HEK293T (cell line): ENCODE measurements around the gene SLN.

Experiments
- CTCF ChIA-PET: fragments of 350-600 bp; formaldehyde crosslinking; extraction: SDS; loops from one replicate; lab custom pipeline; 2021; ENCODE audit warnings: antibody characterized with exemption, inconsistent platforms; lab: Yijun Ruan, JAX
- POLR2A ChIA-PET: fragments of 350-600 bp; formaldehyde crosslinking; extraction: SDS; loops from one replicate; lab custom pipeline; 2020; ENCODE audit warnings: antibody characterized with exemption, inconsistent platforms; lab: Yijun Ruan, JAX
- DNase-seq: peaks from one replicate; pipeline ENCODE4 v3.0.0; 2012; ENCODE audit warnings: mixed read lengths; ENCODE audit errors: extremely low spot score
- ARNT ChIP-seq: fragments of 450-650 bp; IDR thresholded peaks from 2 replicates; pipeline ENCODE4 v1.6.1; 2017; ENCODE audit warnings: mild to moderate bottlenecking
- BHLHE40 ChIP-seq: fragments of 450-650 bp; IDR thresholded peaks from 2 replicates; pipeline ENCODE4 v1.6.1; 2016; ENCODE audit warnings: mild to moderate bottlenecking, moderate library complexity, borderline replicate concordance
- CTBP1 ChIP-seq: fragments of 450-650 bp; IDR thresholded peaks from 2 replicates; pipeline ENCODE4 v1.6.1; 2016; ENCODE audit warnings: borderline replicate concordance
- ELF4 ChIP-seq: fragments of 450-650 bp; IDR thresholded peaks from 2 replicates; pipeline ENCODE4 v1.6.1; 2017; ENCODE audit warnings: antibody characterized with exemption
- FOXA1 ChIP-seq: fragments of 450-650 bp; IDR thresholded peaks from 2 replicates; pipeline ENCODE4 v1.6.1; 2016; ENCODE audit warnings: mild to moderate bottlenecking
- FOXK2 ChIP-seq: fragments of 450-650 bp; IDR thresholded peaks from 2 replicates; pipeline ENCODE4 v1.6.1; 2016; ENCODE audit warnings: mild to moderate bottlenecking
- FOXM1 ChIP-seq: fragments of 450-650 bp; IDR thresholded peaks from 2 replicates; pipeline ENCODE4 v1.6.1; 2017; ENCODE audit warnings: mild to moderate bottlenecking, borderline replicate concordance
- HDGF ChIP-seq: fragments of 450-650 bp; IDR thresholded peaks from 2 replicates; pipeline ENCODE4 v1.6.1; 2017; ENCODE audit warnings: antibody characterized with exemption, borderline replicate concordance
- L3MBTL2 ChIP-seq: fragments of 450-650 bp; conservative IDR thresholded peaks from 2 replicates; pipeline ENCODE4 v1.6.1; 2016; ENCODE audit warnings: mild to moderate bottlenecking
- LEF1 ChIP-seq: fragments of 450-650 bp; IDR thresholded peaks from 2 replicates; pipeline ENCODE4 v1.6.1; 2017; ENCODE audit warnings: mild to moderate bottlenecking, borderline replicate concordance
- NFRKB ChIP-seq: fragments of 450-650 bp; IDR thresholded peaks from 2 replicates; pipeline ENCODE4 v1.6.1; 2016; ENCODE audit warnings: mild to moderate bottlenecking, moderate library complexity
- SP1 ChIP-seq: fragments of 450-650 bp; IDR thresholded peaks from 2 replicates; pipeline ENCODE4 v1.6.1; 2017
- SUZ12 ChIP-seq: fragments of 450-650 bp; IDR thresholded peaks from 2 replicates; pipeline ENCODE4 v1.6.1; 2016; ENCODE audit warnings: mild to moderate bottlenecking
- TARDBP ChIP-seq: fragments of 450-650 bp; IDR thresholded peaks from 2 replicates; pipeline ENCODE4 v1.6.1; 2016
- ZNF384 ChIP-seq: fragments of 450-650 bp; IDR thresholded peaks from 2 replicates; pipeline ENCODE4 v1.6.1; 2016
- TF ChIP-seq, protein P1 (sequence below): fragments of 450-650 bp; IDR thresholded peaks from 2 replicates; pipeline ENCODE4 v1.6.1; 2016

SLN gene

DNA sequence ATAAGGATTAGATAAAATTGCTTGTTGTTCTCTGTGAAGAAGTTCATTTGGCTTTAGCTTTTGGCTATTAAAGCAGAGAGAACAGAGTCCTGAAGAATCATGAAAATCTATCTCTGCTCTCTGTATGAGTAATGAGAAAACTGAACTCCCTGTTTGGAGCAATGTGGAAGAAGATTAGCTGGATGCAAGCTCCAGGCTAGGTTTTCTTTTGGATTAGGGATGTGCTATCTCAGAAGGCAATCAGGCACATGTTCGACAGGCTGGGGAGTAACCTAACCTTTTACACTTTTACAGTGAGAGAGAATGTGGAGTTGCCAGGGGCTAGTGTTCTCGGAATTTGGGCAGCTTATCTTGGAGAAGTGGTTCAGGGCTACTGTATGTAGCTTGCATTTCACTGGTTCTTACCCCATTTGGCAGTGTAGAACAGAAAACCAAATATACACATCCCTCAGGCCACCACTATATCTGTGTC, 8.5 kb upstream of the SLN start:
- TF ChIP-seq ZNF384 (no peak), NFRKB (no peak), LEF1 (no peak), TARDBP (no peak), CTBP1 (no peak), FOXM1 (no peak), L3MBTL2 (no peak), HDGF (no peak), FOXK2 (no peak), ARNT (no peak), SUZ12 (no peak), SP1 (no peak), ELF4 (no peak), BHLHE40 (no peak), FOXA1 (no peak)
- TF ChIP-seq, protein P1, sequence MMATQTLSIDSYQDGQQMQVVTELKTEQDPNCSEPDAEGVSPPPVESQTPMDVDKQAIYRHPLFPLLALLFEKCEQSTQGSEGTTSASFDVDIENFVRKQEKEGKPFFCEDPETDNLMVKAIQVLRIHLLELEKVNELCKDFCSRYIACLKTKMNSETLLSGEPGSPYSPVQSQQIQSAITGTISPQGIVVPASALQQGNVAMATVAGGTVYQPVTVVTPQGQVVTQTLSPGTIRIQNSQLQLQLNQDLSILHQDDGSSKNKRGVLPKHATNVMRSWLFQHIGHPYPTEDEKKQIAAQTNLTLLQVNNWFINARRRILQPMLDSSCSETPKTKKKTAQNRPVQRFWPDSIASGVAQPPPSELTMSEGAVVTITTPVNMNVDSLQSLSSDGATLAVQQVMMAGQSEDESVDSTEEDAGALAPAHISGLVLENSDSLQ = no peak
- ChIA-PET POLR2A (no interaction called here), CTCF (interaction anchor here (1.1 kb wide), 1 partner anchor 20 kb away, joined by 3 read pairs; no protein-coding TSS in a partner anchor)
- DNase-seq = no peak

DNA sequence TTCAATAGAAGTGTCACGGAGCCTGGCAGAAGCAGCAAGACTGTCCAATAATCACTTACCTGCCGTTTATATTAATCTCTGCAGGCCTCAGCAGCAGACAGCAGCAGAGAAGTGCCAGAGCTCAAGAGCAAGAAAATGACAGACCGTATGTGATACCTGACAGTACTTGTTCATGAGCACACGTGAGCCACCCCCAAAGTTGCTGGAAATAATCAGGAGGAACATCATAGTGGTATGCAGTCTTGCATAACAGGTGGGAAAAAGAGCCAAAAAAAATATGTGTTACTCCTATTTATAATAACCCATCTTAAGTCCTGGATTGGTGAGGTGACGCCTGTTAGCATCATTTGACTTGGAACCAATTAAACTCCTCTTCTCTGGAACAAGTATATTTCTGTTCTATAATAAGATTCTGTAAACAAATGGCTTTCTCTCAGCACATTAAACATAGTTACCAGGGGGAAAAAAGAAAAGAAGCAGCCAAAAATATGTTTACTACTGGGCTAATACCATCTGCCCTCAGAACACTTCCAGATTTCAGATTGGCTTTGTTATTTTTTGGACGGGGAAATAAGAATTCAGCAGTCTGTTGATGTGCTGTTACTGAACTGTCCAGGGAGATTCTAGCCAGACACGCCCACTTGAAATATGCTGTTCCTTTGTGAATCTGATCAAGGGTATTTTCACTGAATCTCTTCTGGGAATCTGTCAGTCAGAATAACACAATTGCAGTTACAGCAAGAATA, 7.9 kb upstream of the SLN start:
- TF ChIP-seq ZNF384 = no peak
- TF ChIP-seq FOXA1 = no peak
- TF ChIP-seq FOXM1 = no peak
- no peak for TF ChIP-seq SP1
- no peak for TF ChIP-seq HDGF
- TF ChIP-seq SUZ12 = no peak
- no peak for TF ChIP-seq FOXK2
- no peak for TF ChIP-seq L3MBTL2
- no peak for TF ChIP-seq LEF1
- TF ChIP-seq TARDBP = no peak
- TF ChIP-seq, protein P1 = no peak
- TF ChIP-seq CTBP1 = no peak
- TF ChIP-seq NFRKB = no peak
- TF ChIP-seq ARNT = no peak
- ChIA-PET POLR2A (interaction anchor here (0.7 kb wide), 1 partner anchor 35 kb away, joined by 3 read pairs; no protein-coding TSS in a partner anchor), CTCF (no interaction called here)
- DNase-seq = no peak

DNA sequence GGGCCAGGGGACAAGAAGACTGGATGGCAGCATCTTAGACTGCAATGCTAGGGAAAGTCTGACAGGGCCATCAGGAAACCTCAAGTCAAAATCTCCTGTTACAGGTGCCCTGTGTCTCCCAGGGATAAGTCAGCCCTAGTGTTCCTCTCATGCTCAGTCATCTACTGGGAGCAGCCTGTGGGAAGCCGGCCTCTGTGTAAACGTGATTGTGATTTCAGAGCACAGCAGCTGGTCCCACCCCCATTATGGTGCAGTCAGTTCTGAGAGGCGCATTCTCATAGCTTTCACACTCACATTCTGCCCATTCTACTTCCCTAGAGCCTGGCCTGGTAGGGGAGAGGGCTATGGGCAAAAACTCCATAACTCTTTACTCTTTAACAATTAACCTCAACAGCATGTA, 7.2 kb upstream of the SLN start:
- DNase-seq = no peak
- no peak for TF ChIP-seq FOXM1
- no peak for TF ChIP-seq SUZ12
- TF ChIP-seq HDGF = no peak
- TF ChIP-seq FOXA1 = no peak
- no peak for TF ChIP-seq NFRKB
- no peak for TF ChIP-seq SP1
- no peak for TF ChIP-seq FOXK2
- no peak for TF ChIP-seq L3MBTL2
- TF ChIP-seq, protein P1 = no peak
- TF ChIP-seq TARDBP = no peak
- no peak for TF ChIP-seq CTBP1
- TF ChIP-seq BHLHE40 = no peak
- TF ChIP-seq LEF1 = no peak
- TF ChIP-seq ZNF384 = no peak
- CTCF ChIA-PET = no interaction called here
- POLR2A ChIA-PET = interaction anchor here (0.7 kb wide), 1 partner anchor 35 kb away, joined by 3 read pairs; no protein-coding TSS in a partner anchor

DNA sequence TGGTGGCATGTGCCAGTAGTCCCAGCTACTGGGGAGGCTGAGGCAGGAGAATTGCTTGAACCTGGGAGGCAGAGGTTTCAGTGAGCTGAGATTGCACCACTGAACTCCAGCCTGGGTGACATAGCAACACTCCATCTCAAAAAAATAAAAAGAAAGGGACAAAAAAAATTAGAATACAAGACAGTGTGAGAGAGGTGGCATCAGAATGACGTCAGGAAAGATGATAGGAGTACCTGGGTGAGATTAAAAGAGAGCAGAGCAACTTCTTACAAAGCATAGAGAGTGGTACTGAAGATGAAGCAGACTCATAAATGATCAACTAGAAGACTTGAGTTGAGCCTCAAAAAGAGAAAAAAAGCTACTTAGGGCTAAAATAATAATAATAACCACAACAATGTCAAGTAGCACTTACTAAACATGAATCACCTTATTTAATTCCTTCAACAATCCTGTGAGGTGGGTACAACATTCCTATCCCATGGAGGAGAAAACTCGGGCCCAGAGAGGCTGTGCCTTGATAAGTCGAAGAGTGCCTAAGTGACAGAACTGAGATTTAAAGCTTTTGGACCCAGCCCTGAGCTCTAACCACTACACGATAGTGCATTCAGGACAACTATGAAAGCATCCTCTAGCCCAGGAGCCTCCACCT, 5.2 kb upstream of the SLN start:
- no peak for TF ChIP-seq LEF1
- TF ChIP-seq SUZ12 = no peak
- no peak for TF ChIP-seq FOXA1
- TF ChIP-seq FOXM1 = no peak
- no peak for TF ChIP-seq ELF4
- TF ChIP-seq CTBP1 = no peak
- TF ChIP-seq TARDBP = no peak
- TF ChIP-seq ZNF384 = no peak
- no peak for TF ChIP-seq BHLHE40
- no peak for TF ChIP-seq FOXK2
- no peak for TF ChIP-seq SP1
- no peak for TF ChIP-seq ARNT
- TF ChIP-seq, protein P1 = no peak
- no peak for TF ChIP-seq NFRKB
- no peak for TF ChIP-seq L3MBTL2
- TF ChIP-seq HDGF = no peak
- ChIA-PET CTCF (no interaction called here), POLR2A (no interaction called here)

More for the DNA sequence above, 5.2 kb upstream of the SLN start:
- no peak for DNase-seq
